WTC11 (cell line): ENCODE results near the gene PRKCE. TPM values are rescaled to one million over a fixed set of nuclear protein-coding genes. Genes with fewer than 3 reads are reported as not detected.

Experiments used
- ATAC-seq: fragments of 200-7000 bp; cut with Tn5 transposase; 2 replicates; pipeline ENCODE4 v1.10.0; 2021; ENCODE audit warnings: mild to moderate bottlenecking, moderate library complexity
- CTCF ChIA-PET: fragments of 300-600 bp; sonication (Branson Sonifier 250); formaldehyde crosslinking; loops from one replicate; lab custom pipeline; 2021; ENCODE audit warnings: antibody characterized with exemption; lab: Charles Lee
- POLR2A ChIA-PET: fragments of 350-600 bp; sonication (Branson Sonifier 250); formaldehyde crosslinking; loops from one replicate; lab custom pipeline; 2021; ENCODE audit warnings: antibody characterized with exemption; lab: Charles Lee
- DNase-seq: peaks from one replicate; pipeline ENCODE4 v3.0.0; 2021; ENCODE audit warnings: low spot score
- H3K27ac Mint-ChIP-seq: 2 replicates; pipeline ENCODE4 v1.8.0; 2021; ENCODE audit warnings: mixed read lengths
- H3K27me3 Mint-ChIP-seq: 2 replicates; pipeline ENCODE4 v1.8.0; 2021; ENCODE audit warnings: low read depth, mild to moderate bottlenecking, moderate library complexity, mixed read lengths
- H3K36me3 Mint-ChIP-seq: 2 replicates; pipeline ENCODE4 v1.8.0; 2021; ENCODE audit warnings: mixed read lengths
- H3K4me1 Mint-ChIP-seq: 2 replicates; pipeline ENCODE4 v1.8.0; 2022; ENCODE audit warnings: mixed read lengths
- H3K4me3 Mint-ChIP-seq: 2 replicates; pipeline ENCODE4 v1.8.0; 2021; ENCODE audit warnings: mild to moderate bottlenecking, moderate library complexity, mixed read lengths
- H3K9me3 Mint-ChIP-seq: 2 replicates; pipeline ENCODE4 v1.8.0; 2021; ENCODE audit warnings: mixed read lengths
- FOXJ3 ChIP-seq: sonication (generic); formaldehyde crosslinking; IDR thresholded peaks from 2 replicates; pipeline ENCODE4 v1.9.0; 2021; ENCODE audit warnings: missing genetic modification reagents, mild to moderate bottlenecking, borderline replicate concordance
- GTF2I ChIP-seq: fragments of 250-450 bp; sonication (Bioruptor Pico); conservative IDR thresholded peaks from 2 replicates; pipeline ENCODE4 v1.4.0; 2021; ENCODE audit warnings: mild to moderate bottlenecking
- NFATC4 ChIP-seq: fragments of 250-450 bp; sonication (Bioruptor Pico); IDR thresholded peaks from 2 replicates; pipeline ENCODE4 v1.9.0; 2021; ENCODE audit warnings: mild to moderate bottlenecking
- NR1H2 ChIP-seq: sonication (generic); formaldehyde crosslinking; IDR thresholded peaks from 2 replicates; pipeline ENCODE4 v1.9.0; 2021; ENCODE audit warnings: mild to moderate bottlenecking, moderate library complexity, missing genetic modification reagents
- NR2C2 ChIP-seq: sonication (generic); formaldehyde crosslinking; IDR thresholded peaks from 2 replicates; pipeline ENCODE4 v1.8.0; 2022; ENCODE audit warnings: mild to moderate bottlenecking, missing genetic modification reagents
- SOX15 ChIP-seq: fragments of 250-450 bp; sonication (Bioruptor Pico); IDR thresholded peaks from 2 replicates; pipeline ENCODE4 v1.9.0; 2021; ENCODE audit warnings: mild to moderate bottlenecking
- TEAD4 ChIP-seq: sonication (generic); formaldehyde crosslinking; IDR thresholded peaks from 2 replicates; pipeline ENCODE4 v1.8.0; 2022; ENCODE audit warnings: mild to moderate bottlenecking, missing genetic modification reagents
- ZNF121 ChIP-seq: sonication (generic); formaldehyde crosslinking; IDR thresholded peaks from 2 replicates; pipeline ENCODE4 v1.8.0; 2023; ENCODE audit warnings: missing genetic modification reagents
- ZNF396 ChIP-seq: fragments of 250-450 bp; sonication (Bioruptor Pico); IDR thresholded peaks from 2 replicates; pipeline ENCODE4 v1.8.0; 2021; ENCODE audit warnings: mild to moderate bottlenecking, moderate library complexity, borderline replicate concordance
- total RNA-seq: library from RNA; stranded (reverse); gene quantifications from 3 replicates; pipeline ENCODE4 v1.2.3, GENCODE V29; 2021
- TF ChIP-seq, protein P1 (sequence below): sonication (generic); formaldehyde crosslinking; IDR thresholded peaks from 2 replicates; pipeline ENCODE4 v1.8.1; 2022; ENCODE audit warnings: mild to moderate bottlenecking, moderate library complexity, missing genetic modification reagents
- TF ChIP-seq, protein P2 (sequence below): sonication (generic); formaldehyde crosslinking; conservative IDR thresholded peaks from 2 replicates; pipeline ENCODE4 v1.8.1; 2023; ENCODE audit warnings: mild to moderate bottlenecking, low read depth, missing genetic modification reagents, moderate library complexity
- TF ChIP-seq, protein P3 (sequence below): sonication (generic); formaldehyde crosslinking; IDR thresholded peaks from 2 replicates; pipeline ENCODE4 v1.8.1; 2023; ENCODE audit warnings: mild to moderate bottlenecking, moderate library complexity, missing genetic modification reagents
- TF ChIP-seq, protein P4 (sequence below): fragments of 250-450 bp; sonication (Bioruptor Pico); conservative IDR thresholded peaks from 2 replicates; pipeline ENCODE4 v1.9.0; 2021; ENCODE audit warnings: mild to moderate bottlenecking
- TF ChIP-seq, protein P5 (sequence below): fragments of 250-450 bp; sonication (Bioruptor Pico); IDR thresholded peaks from 2 replicates; pipeline ENCODE4 v1.9.0; 2021; ENCODE audit warnings: mild to moderate bottlenecking
- TF ChIP-seq, protein P6 (sequence below): fragments of 250-450 bp; sonication (Bioruptor Pico); IDR thresholded peaks from 2 replicates; pipeline ENCODE4 v1.9.0; 2021; ENCODE audit warnings: moderate library complexity, mild to moderate bottlenecking, inconsistent platforms, borderline replicate concordance
- TF ChIP-seq, protein P7 (sequence below): fragments of 250-450 bp; sonication (Bioruptor Pico); IDR thresholded peaks from 2 replicates; pipeline ENCODE4 v1.9.0; 2021; ENCODE audit warnings: mild to moderate bottlenecking

The PRKCE gene
- total RNA-seq, 1 experiment from 2014 or later, result 5.8 TPM

DNA sequence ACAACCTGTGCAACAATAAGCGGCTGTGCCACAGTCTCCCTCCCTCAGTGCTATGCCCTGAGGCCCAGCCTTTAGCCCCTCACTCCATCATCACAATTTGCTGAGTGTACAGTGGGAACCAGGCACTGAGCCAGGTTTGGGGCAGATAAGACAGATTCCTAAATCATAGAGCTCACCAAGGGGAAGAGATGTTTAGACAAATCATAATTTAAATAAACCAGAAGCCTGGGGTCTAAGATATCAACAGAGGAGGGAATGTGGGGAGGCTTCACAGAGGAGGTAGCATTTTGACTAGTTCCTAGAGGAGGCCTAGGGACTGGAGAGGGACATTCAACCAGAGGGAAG, 506.5 kb downstream of the PRKCE start:
- Mint-ChIP-seq H3K27me3 (no peaks in the 10 kb centered on the region), H3K9me3 (no peaks in the 10 kb centered on the region), H3K4me1 (peaks cover 8% of the 10 kb centered on the region), H3K36me3 (no peaks in the 10 kb centered on the region), H3K4me3 (no peak overlapping the region), H3K27ac (no peak overlapping the region)
- CTCF ChIA-PET, result no interaction called here
- TF ChIP-seq, protein P1, sequence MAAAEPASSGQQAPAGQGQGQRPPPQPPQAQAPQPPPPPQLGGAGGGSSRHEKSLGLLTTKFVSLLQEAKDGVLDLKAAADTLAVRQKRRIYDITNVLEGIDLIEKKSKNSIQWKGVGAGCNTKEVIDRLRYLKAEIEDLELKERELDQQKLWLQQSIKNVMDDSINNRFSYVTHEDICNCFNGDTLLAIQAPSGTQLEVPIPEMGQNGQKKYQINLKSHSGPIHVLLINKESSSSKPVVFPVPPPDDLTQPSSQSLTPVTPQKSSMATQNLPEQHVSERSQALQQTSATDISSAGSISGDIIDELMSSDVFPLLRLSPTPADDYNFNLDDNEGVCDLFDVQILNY (CRISPR knock-in tag), result no peak
- TF ChIP-seq ZNF121 (CRISPR knock-in tag), result no peak
- no peak for TF ChIP-seq NR1H2 (CRISPR knock-in tag)
- TF ChIP-seq, protein P2, sequence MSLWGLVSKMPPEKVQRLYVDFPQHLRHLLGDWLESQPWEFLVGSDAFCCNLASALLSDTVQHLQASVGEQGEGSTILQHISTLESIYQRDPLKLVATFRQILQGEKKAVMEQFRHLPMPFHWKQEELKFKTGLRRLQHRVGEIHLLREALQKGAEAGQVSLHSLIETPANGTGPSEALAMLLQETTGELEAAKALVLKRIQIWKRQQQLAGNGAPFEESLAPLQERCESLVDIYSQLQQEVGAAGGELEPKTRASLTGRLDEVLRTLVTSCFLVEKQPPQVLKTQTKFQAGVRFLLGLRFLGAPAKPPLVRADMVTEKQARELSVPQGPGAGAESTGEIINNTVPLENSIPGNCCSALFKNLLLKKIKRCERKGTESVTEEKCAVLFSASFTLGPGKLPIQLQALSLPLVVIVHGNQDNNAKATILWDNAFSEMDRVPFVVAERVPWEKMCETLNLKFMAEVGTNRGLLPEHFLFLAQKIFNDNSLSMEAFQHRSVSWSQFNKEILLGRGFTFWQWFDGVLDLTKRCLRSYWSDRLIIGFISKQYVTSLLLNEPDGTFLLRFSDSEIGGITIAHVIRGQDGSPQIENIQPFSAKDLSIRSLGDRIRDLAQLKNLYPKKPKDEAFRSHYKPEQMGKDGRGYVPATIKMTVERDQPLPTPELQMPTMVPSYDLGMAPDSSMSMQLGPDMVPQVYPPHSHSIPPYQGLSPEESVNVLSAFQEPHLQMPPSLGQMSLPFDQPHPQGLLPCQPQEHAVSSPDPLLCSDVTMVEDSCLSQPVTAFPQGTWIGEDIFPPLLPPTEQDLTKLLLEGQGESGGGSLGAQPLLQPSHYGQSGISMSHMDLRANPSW (CRISPR knock-in tag), result no peak
- no peak for TF ChIP-seq SOX15
- no peak for TF ChIP-seq NR2C2 (CRISPR knock-in tag)
- no peak for TF ChIP-seq TEAD4 (CRISPR knock-in tag)
- TF ChIP-seq NFATC4 (CRISPR knock-in tag), result no peak
- TF ChIP-seq, protein P3, sequence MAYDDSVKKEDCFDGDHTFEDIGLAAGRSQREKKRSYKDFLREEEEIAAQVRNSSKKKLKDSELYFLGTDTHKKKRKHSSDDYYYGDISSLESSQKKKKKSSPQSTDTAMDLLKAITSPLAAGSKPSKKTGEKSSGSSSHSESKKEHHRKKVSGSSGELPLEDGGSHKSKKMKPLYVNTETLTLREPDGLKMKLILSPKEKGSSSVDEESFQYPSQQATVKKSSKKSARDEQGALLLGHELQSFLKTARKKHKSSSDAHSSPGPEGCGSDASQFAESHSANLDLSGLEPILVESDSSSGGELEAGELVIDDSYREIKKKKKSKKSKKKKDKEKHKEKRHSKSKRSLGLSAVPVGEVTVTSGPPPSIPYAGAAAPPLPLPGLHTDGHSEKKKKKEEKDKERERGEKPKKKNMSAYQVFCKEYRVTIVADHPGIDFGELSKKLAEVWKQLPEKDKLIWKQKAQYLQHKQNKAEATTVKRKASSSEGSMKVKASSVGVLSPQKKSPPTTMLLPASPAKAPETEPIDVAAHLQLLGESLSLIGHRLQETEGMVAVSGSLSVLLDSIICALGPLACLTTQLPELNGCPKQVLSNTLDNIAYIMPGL (CRISPR knock-in tag), result no peak
- no peak for TF ChIP-seq FOXJ3
- TF ChIP-seq, protein P4, sequence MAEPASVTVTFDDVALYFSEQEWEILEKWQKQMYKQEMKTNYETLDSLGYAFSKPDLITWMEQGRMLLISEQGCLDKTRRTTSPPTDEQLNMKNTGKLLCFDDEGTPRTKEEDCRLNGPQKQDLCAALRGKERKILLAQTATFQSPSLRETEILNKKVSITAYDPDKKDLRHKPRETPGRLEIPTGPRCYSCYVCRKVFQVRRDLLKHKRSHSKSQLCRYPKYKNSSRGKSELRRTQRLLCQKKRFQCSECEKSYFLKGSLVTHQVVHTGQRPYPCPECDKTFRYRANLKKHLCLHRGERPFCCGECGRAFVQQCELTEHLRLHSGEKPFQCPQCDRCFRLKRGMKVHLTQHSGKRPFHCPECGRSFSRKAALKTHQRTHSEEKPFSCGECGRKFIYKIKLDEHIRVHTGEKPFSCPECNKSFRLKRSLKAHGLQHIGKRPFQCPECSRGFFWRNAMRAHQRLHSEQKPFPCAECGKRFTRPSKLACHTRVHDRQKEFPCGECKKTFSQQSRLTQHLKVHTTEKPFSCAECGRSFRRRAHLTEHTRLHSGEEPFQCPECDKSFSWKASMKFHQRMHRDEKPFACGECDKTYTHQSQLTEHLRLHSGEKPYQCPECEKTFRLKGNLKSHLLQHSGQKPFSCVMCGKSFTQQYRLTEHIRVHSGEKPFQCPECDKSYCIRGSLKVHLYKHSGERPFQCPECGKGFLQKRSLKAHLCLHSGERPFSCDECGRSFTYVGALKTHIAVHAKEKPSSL, result no peak
- no peak for TF ChIP-seq GTF2I (CRISPR knock-in tag)
- TF ChIP-seq, protein P5, sequence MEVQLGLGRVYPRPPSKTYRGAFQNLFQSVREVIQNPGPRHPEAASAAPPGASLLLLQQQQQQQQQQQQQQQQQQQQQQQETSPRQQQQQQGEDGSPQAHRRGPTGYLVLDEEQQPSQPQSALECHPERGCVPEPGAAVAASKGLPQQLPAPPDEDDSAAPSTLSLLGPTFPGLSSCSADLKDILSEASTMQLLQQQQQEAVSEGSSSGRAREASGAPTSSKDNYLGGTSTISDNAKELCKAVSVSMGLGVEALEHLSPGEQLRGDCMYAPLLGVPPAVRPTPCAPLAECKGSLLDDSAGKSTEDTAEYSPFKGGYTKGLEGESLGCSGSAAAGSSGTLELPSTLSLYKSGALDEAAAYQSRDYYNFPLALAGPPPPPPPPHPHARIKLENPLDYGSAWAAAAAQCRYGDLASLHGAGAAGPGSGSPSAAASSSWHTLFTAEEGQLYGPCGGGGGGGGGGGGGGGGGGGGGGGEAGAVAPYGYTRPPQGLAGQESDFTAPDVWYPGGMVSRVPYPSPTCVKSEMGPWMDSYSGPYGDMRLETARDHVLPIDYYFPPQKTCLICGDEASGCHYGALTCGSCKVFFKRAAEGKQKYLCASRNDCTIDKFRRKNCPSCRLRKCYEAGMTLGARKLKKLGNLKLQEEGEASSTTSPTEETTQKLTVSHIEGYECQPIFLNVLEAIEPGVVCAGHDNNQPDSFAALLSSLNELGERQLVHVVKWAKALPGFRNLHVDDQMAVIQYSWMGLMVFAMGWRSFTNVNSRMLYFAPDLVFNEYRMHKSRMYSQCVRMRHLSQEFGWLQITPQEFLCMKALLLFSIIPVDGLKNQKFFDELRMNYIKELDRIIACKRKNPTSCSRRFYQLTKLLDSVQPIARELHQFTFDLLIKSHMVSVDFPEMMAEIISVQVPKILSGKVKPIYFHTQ, result no peak
- TF ChIP-seq, protein P6, sequence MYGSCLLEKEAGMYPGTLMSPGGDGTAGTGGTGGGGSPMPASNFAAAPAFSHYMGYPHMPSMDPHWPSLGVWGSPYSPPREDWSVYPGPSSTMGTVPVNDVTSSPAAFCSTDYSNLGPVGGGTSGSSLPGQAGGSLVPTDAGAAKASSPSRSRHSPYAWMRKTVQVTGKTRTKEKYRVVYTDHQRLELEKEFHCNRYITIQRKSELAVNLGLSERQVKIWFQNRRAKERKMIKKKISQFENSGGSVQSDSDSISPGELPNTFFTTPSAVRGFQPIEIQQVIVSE (CRISPR knock-in tag), result no peak
- POLR2A ChIA-PET, result no interaction called here
- no peak for ATAC-seq
- DNase-seq, result no peak

DNA sequence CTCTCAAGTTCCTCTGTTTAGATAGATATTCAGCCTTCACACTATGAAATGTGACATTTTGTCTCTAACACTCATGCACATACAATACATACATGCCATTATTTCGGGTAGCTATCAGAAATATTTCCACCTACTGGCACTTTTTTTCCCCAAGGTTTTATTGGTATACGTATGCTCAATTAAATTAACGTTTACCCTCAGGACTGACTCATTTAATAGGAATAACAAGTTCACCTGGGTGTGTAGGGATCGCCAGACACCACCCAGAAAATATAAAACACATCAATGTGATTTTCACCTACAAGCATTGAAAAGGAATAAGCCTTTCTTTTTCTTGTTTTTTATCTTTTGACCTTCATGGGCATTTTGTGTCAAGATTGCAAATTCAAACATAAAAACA, 507.2 kb downstream of the PRKCE start:
- no peak overlapping the region for H3K4me3 Mint-ChIP-seq
- ATAC-seq, result no peak
- H3K9me3 Mint-ChIP-seq, result no peaks in the 10 kb centered on the region
- H3K27me3 Mint-ChIP-seq, result no peaks in the 10 kb centered on the region
- no peaks in the 10 kb centered on the region for H3K36me3 Mint-ChIP-seq
- no peak for DNase-seq
- ChIA-PET CTCF (no interaction called here), POLR2A (no interaction called here)
- H3K27ac Mint-ChIP-seq, result no peak overlapping the region
- TF ChIP-seq, protein P7, sequence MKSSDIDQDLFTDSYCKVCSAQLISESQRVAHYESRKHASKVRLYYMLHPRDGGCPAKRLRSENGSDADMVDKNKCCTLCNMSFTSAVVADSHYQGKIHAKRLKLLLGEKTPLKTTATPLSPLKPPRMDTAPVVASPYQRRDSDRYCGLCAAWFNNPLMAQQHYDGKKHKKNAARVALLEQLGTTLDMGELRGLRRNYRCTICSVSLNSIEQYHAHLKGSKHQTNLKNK (CRISPR knock-in tag), result no peak
- TF ChIP-seq ZNF396 (CRISPR knock-in tag), result no peak
- peaks cover 8% of the 10 kb centered on the region for H3K4me1 Mint-ChIP-seq
